KMS-11 (cell line): ENCODE results near the gene MMP10.
"Not testable (repeated sequence)": the region's sequence is repeated elsewhere in the genome, so short reads cannot be mapped to it uniquely, and the experiment has no call there.

Source experiments
- H2AFZ ChIP-seq: fragments of 200-600 bp; sonication (generic); 2 replicates; pipeline ENCODE4 v1.6.1; 2016; ENCODE audit warnings: antibody characterized with exemption, mixed run types, low read depth
- H3K27ac ChIP-seq: fragments of 200-600 bp; sonication (generic); 2 replicates; pipeline ENCODE4 v1.6.1; 2016; ENCODE audit warnings: mild to moderate bottlenecking, mixed run types
- H3K27me3 ChIP-seq: fragments of 200-600 bp; sonication (generic); 2 replicates; pipeline ENCODE4 v1.6.1; 2017; ENCODE audit warnings: mild to moderate bottlenecking, low read depth, mixed run types, moderate library complexity; ENCODE audit not compliant: insufficient read depth
- H3K36me3 ChIP-seq: fragments of 200-600 bp; sonication (generic); 2 replicates; pipeline ENCODE4 v1.6.1; 2017; ENCODE audit warnings: mild to moderate bottlenecking, mixed run types; ENCODE audit not compliant: insufficient read depth
- H3K4me1 ChIP-seq: fragments of 200-600 bp; sonication (generic); 2 replicates; pipeline ENCODE4 v1.6.1; 2016; ENCODE audit warnings: mild to moderate bottlenecking, low read depth, mixed run types; ENCODE audit not compliant: poor library complexity, severe bottlenecking
- H3K4me2 ChIP-seq: fragments of 200-600 bp; sonication (generic); 2 replicates; pipeline ENCODE4 v1.7.0; 2016; ENCODE audit warnings: mild to moderate bottlenecking, mixed run types
- H3K4me3 ChIP-seq: fragments of 200-600 bp; sonication (generic); IDR thresholded peaks from 2 replicates; pipeline ENCODE4 v1.6.1; 2017; ENCODE audit warnings: low read depth, low read length, mixed read lengths; ENCODE audit not compliant: insufficient read depth
- H3K79me2 ChIP-seq: fragments of 200-600 bp; sonication (generic); 2 replicates; pipeline ENCODE4 v1.6.1; 2016; ENCODE audit warnings: low read depth, mixed run types; ENCODE audit not compliant: insufficient read depth
- H3K9ac ChIP-seq: fragments of 200-600 bp; sonication (generic); 2 replicates; pipeline ENCODE4 v1.6.1; 2016; ENCODE audit warnings: mild to moderate bottlenecking, mixed run types
- H4K20me1 ChIP-seq: fragments of 200-600 bp; sonication (generic); 2 replicates; pipeline ENCODE4 v1.6.1; 2016; ENCODE audit warnings: mild to moderate bottlenecking, mixed run types; ENCODE audit not compliant: insufficient read depth
- TF ChIP-seq, protein P1 (sequence below): fragments of 200-600 bp; sonication (generic); conservative IDR thresholded peaks from 2 replicates; pipeline ENCODE4 v1.6.1; 2017; ENCODE audit warnings: low read depth, mild to moderate bottlenecking, antibody characterized with exemption, low read length, moderate library complexity, mixed read lengths

MMP10 gene

DNA sequence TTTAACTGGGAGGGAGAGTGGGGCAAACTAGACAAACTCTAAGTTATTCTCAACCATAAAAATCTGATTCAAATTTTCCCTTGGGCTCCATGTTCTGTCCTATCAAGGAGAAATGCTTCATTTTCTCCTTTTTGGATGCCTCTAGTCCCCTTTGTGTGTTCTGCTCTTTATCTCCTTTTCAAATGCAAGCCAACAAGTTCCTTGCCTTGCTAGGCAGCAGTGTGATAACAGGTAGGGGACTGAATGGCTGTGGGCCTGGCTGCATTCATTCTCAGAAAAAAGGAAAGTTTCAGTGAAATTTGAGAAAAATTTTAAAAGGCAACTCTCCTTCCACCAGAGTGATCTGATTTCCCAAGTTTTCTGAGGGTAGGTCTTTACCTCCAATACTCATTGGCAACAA, 28.8 kb downstream of the MMP10 start:
- H3K4me3 ChIP-seq = no peak overlapping the region
- H3K79me2 ChIP-seq = no peaks in the 10 kb centered on the region
- no peaks in the 10 kb centered on the region for H3K27me3 ChIP-seq
- TF ChIP-seq, protein P1, sequence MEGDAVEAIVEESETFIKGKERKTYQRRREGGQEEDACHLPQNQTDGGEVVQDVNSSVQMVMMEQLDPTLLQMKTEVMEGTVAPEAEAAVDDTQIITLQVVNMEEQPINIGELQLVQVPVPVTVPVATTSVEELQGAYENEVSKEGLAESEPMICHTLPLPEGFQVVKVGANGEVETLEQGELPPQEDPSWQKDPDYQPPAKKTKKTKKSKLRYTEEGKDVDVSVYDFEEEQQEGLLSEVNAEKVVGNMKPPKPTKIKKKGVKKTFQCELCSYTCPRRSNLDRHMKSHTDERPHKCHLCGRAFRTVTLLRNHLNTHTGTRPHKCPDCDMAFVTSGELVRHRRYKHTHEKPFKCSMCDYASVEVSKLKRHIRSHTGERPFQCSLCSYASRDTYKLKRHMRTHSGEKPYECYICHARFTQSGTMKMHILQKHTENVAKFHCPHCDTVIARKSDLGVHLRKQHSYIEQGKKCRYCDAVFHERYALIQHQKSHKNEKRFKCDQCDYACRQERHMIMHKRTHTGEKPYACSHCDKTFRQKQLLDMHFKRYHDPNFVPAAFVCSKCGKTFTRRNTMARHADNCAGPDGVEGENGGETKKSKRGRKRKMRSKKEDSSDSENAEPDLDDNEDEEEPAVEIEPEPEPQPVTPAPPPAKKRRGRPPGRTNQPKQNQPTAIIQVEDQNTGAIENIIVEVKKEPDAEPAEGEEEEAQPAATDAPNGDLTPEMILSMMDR = no peak
- no peak overlapping the region for H3K9ac ChIP-seq
- no peaks in the 10 kb centered on the region for H4K20me1 ChIP-seq
- H3K36me3 ChIP-seq = no peaks in the 10 kb centered on the region
- H3K27ac ChIP-seq = no peak overlapping the region
- H3K4me2 ChIP-seq = no peak overlapping the region
- H3K4me1 ChIP-seq = no peaks in the 10 kb centered on the region
- no peak overlapping the region for H2AFZ ChIP-seq

DNA sequence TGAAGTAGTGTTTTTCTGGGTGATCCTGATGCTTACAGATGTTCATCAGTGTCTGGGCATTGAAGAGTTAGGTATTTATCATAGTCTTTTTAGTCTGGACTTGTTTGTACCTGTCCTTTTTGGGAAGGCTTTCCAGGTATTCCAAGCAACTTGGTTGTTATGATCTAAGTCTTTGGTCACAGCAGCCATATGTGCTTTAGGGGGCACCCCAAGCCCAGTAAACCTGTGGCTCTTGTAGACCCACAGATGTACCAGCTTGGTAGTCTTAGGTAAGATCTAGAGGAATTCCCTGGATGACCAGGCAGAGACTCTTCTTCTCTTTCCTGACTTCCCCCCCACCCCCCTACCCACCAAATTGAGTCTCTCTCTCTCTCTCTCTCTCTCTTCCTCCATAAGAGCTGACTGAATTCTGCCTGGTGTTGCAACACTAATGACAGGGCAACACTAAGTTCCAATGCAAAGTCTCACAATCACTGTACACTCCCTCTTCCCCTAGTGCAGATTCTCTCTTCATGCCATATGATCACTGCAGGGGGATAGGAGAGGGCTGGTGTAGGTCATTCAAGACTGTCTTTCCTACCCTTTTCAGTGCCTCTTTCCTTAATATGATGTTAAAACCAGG, 31.2 kb downstream of the MMP10 start:
- no peaks in the 10 kb centered on the region for H3K4me1 ChIP-seq
- no peaks in the 10 kb centered on the region for H3K79me2 ChIP-seq
- H3K27me3 ChIP-seq = no peaks in the 10 kb centered on the region
- TF ChIP-seq, protein P1 = no peak
- H2AFZ ChIP-seq = no peak overlapping the region
- no peaks in the 10 kb centered on the region for H4K20me1 ChIP-seq
- no peak overlapping the region for H3K4me2 ChIP-seq
- no peak overlapping the region for H3K4me3 ChIP-seq
- H3K27ac ChIP-seq = no peak overlapping the region
- no peaks in the 10 kb centered on the region for H3K36me3 ChIP-seq
- no peak overlapping the region for H3K9ac ChIP-seq

DNA sequence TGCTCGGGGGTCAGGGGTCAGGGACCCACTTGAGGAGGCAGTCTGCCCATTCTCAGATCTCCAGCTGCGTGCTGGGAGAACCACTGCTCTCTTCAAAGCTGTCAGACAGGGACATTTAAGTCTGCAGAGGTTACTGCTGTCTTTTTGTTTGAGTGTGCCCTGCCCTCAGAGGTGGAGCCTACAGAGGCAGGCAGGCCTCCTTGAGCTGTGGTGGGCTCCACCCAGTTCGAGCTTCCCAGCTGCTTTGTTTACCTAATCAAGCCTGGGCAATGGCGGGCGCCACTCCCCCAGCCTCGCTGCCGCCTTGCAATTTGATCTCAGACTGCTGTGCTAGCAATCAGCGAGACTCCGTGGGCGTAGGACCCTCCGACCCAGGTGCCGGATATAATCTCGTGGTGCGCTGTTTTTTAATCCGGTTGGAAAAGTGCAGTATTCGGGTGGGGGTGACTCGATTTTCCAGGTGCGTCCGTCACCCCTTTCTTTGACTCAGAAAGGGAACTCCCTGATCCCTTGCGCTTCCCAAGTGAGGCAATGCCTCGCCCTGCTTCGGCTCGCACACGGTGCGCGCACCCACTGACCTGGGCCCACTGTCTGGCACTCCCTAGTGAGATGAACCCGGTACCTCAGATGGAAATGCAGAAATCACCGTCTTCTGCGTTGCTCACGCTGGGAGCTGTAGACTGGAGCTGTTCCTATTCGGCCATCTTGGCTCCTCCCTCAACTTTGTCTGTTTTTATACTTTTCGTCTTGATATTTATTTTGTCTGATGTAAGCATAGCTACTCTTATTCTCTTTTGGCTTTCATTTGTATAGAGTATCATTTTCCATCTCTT, 33.5 kb downstream of the MMP10 start:
- H3K36me3 ChIP-seq, H2AFZ ChIP-seq, H3K27me3 ChIP-seq, H3K4me3 ChIP-seq, H3K9ac ChIP-seq, H4K20me1 ChIP-seq, H3K4me2 ChIP-seq, H3K4me1 ChIP-seq, H3K27ac ChIP-seq, H3K79me2 ChIP-seq: not testable (repeated sequence)

DNA sequence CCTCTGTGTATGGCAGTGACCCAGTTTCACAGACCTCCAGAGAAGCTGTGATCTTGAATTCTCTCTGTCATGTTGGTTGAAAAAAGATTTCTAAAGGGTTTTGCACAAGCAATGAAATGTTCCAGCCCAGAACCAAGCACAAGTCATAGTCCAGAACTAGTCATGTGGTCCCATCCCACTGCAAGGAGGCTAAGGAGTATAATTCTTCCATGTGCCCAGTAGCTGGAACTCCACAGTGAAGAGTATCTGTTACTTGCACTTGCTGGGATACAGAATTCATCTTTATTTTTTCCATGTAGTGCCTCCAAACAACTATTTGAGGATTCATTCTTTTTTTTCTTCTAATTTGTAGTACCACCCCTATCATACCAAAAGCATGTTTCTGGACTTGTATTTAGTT, 45.8 kb downstream of the MMP10 start:
- Histone ChIP-seq H4K20me1 (no peaks in the 10 kb centered on the region), H3K36me3 (no peaks in the 10 kb centered on the region), H3K27me3 (no peaks in the 10 kb centered on the region), H2AFZ (no peak overlapping the region), H3K79me2 (no peaks in the 10 kb centered on the region), H3K4me2 (no peak overlapping the region), H3K4me1 (no peaks in the 10 kb centered on the region), H3K4me3 (no peak overlapping the region), H3K27ac (no peak overlapping the region), H3K9ac (no peak overlapping the region)
- TF ChIP-seq, protein P1 = no peak
